CD4-positive, alpha-beta memory T cell (primary cell): ENCODE data around the gene GRIA1. TPM values are rescaled to one million over a fixed set of nuclear protein-coding genes. Genes with fewer than 3 reads are reported as not detected.
"Not testable (repeated sequence)": the region's sequence is repeated elsewhere in the genome, so short reads cannot be mapped to it uniquely, and the experiment has no call there.

Source experiments
- CTCF ChIA-PET: fragments of 350-600 bp; sonication (Branson Sonifier 250); formaldehyde crosslinking; loops from one replicate; lab custom pipeline; 2021; ENCODE audit warnings: inconsistent platforms; ENCODE audit not compliant: partially characterized antibody; lab: Charles Lee
- POLR2A ChIA-PET: fragments of 350-600 bp; sonication (Branson Sonifier 250); formaldehyde crosslinking; loops from one replicate; lab custom pipeline; 2021; ENCODE audit not compliant: partially characterized antibody; lab: Charles Lee
- DNase-seq, 5 donors: peaks; one replicate each; pipeline versions ENCODE4 v3.0.0 to v3.0.0-alpha.2; 2020 to 2022; ENCODE audit warnings: mixed read lengths in 1 of 5
- H3K27ac ChIP-seq: one replicate; pipeline ENCODE4 v1.7.0; 2013; ENCODE audit warnings: low read depth, low read length
- H3K27me3 ChIP-seq: 2 replicates; pipeline ENCODE4 v1.7.0; 2013; ENCODE audit warnings: mild to moderate bottlenecking, low read length, moderate library complexity; ENCODE audit not compliant: insufficient read depth
- H3K36me3 ChIP-seq: 2 replicates; pipeline ENCODE4 v1.7.0; 2013; ENCODE audit warnings: mild to moderate bottlenecking, low read length, moderate library complexity; ENCODE audit not compliant: insufficient read depth
- H3K4me1 ChIP-seq: 2 replicates; pipeline ENCODE4 v1.7.0; 2013; ENCODE audit warnings: mild to moderate bottlenecking, low read length, moderate library complexity; ENCODE audit not compliant: insufficient read depth
- H3K4me3 ChIP-seq, 2 donors: one replicate each; pipeline ENCODE4 v1.7.0; 2013; ENCODE audit warnings: low read length in 2 of 2, mild to moderate bottlenecking in 1 of 2
- H3K9me3 ChIP-seq, 2 donors: one replicate each; pipeline ENCODE4 v1.7.0; 2013; ENCODE audit warnings: low read length in 2 of 2, control low read depth in 1 of 2; ENCODE audit not compliant: control insufficient read depth in 1 of 2
- H3K27ac Mint-ChIP-seq, 7 donors: one replicate each; pipeline ENCODE4 v1.8.0; 2020 to 2021; ENCODE audit warnings: mixed read lengths in 7 of 7, mild to moderate bottlenecking in 6 of 7, inconsistent platforms in 3 of 7, moderate library complexity in 3 of 7
- H3K27me3 Mint-ChIP-seq, 2 donors: one replicate each; pipeline ENCODE4 v1.8.0; 2020 to 2021; ENCODE audit warnings: mixed read lengths in 2 of 2
- H3K36me3 Mint-ChIP-seq, 2 donors: one replicate each; pipeline ENCODE4 v1.8.0; 2020 to 2021; ENCODE audit warnings: mixed read lengths in 2 of 2, inconsistent platforms in 1 of 2, mild to moderate bottlenecking in 1 of 2
- H3K4me1 Mint-ChIP-seq, 4 donors: one replicate each; pipeline ENCODE4 v1.8.0; 2020 to 2021; ENCODE audit warnings: mixed read lengths in 4 of 4, mild to moderate bottlenecking in 1 of 4
- H3K4me3 Mint-ChIP-seq, 8 donors: one replicate each; pipeline ENCODE4 v1.8.0; 2020 to 2021; ENCODE audit warnings: mixed read lengths in 8 of 8, mild to moderate bottlenecking in 7 of 8, moderate library complexity in 6 of 8, inconsistent platforms in 3 of 8
- H3K9me3 Mint-ChIP-seq, 8 donors: one replicate each; pipeline ENCODE4 v1.8.0; 2020 to 2021; ENCODE audit warnings: mixed read lengths in 8 of 8, mild to moderate bottlenecking in 5 of 8, inconsistent platforms in 3 of 8, moderate library complexity in 1 of 8
- intact Hi-C: fragments of 100-400 bp; cut with micrococcal nuclease; formaldehyde crosslinking; loops from one replicate; pipeline ENCODE4 v1.15.1; 2023
- polyA plus RNA-seq, 2 donors: library from polyadenylated mRNA; unstranded; fragments of 300-500 nt; fragmentation: Illumina TruSeq; gene quantifications; one replicate each; pipeline ENCODE4 v1.2.3, GENCODE V29; 2021
- total RNA-seq, 2 experiments: library from RNA; stranded (reverse); gene quantifications; one replicate each; pipeline ENCODE4 v1.2.3, GENCODE V29; 2021

GRIA1 gene
- total and polyA plus RNA-seq, 4 experiments from 2014 or later, result not detected

GRCh38 chr5:153862906-153863305 lies 372.4 kb downstream of the GRIA1 start:
- H3K36me3 ChIP-seq, H3K4me1 ChIP-seq, intact Hi-C loops, H3K4me1 Mint-ChIP-seq, H3K27me3 ChIP-seq, H3K9me3 Mint-ChIP-seq, H3K27ac ChIP-seq, H3K4me3 Mint-ChIP-seq, DNase-seq, H3K36me3 Mint-ChIP-seq, H3K4me3 ChIP-seq, H3K27ac Mint-ChIP-seq, CTCF ChIA-PET, H3K9me3 ChIP-seq, H3K27me3 Mint-ChIP-seq, POLR2A ChIA-PET: not testable (repeated sequence)
